CD4-positive, alpha-beta T cell treated with Interleukin-17A for 1 hour (primary cell): ENCODE data around the gene TDO2.
"Not testable (repeated sequence)": the region's sequence is repeated elsewhere in the genome, so short reads cannot be mapped to it uniquely, and the experiment has no call there.

Source experiments
- DNase-seq: peaks from one replicate; pipeline ENCODE4 v3.0.0-alpha.2; 2020

Gene TDO2

GRCh38 chr4:155903453-155903852 is at the start of gene TDO2:
Gene TDO2 (plus strand): TSS chr4:155903696. CDS start chr4:155903759, 63 bp downstream.
- DNase-seq, result no peak

- no peak for DNase-seq
Observed at GRCh38 chr4:155854582-155855226, 48.8 kb upstream of the TDO2 start.

GRCh38 chr4:155855897-155856296 is 47.6 kb upstream of the TDO2 start:
- no peak for DNase-seq

- DNase-seq, result no peak
Observed at GRCh38 chr4:155866177-155866576, 37.3 kb upstream of the TDO2 start, which contains the start of gene ASIC5. Gene ASIC5 (minus strand): TSS chr4:155866277. CDS start chr4:155866226, 51 bp downstream.

- DNase-seq, result no peak
Observed at GRCh38 chr4:155875878-155876277, 27.6 kb upstream of the TDO2 start.

GRCh38 chr4:155877971-155878370 is 25.5 kb upstream of the TDO2 start:
- DNase-seq, result no peak

- DNase-seq, result no peak
Observed at GRCh38 chr4:155878611-155879010, 24.9 kb upstream of the TDO2 start.

GRCh38 chr4:155879767-155880166 is 23.7 kb upstream of the TDO2 start:
- no peak for DNase-seq

- DNase-seq, result no peak
Observed at GRCh38 chr4:155881555-155881954, 21.9 kb upstream of the TDO2 start.

GRCh38 chr4:155883895-155884294 is 19.6 kb upstream of the TDO2 start:
- DNase-seq, result no peak

GRCh38 chr4:155885666-155886065 is 17.8 kb upstream of the TDO2 start:
- no peak for DNase-seq

- no peak for DNase-seq
Observed at GRCh38 chr4:155887045-155887444, 16.5 kb upstream of the TDO2 start.

- no peak for DNase-seq
Observed at GRCh38 chr4:155887847-155888570, 15.5 kb upstream of the TDO2 start.

- DNase-seq, result no peak
Observed at GRCh38 chr4:155889031-155889793, 14.3 kb upstream of the TDO2 start.

GRCh38 chr4:155889946-155890345 is 13.6 kb upstream of the TDO2 start:
- DNase-seq, result no peak

GRCh38 chr4:155891058-155891457 is 12.4 kb upstream of the TDO2 start:
- DNase-seq, result no peak

GRCh38 chr4:155898371-155898770 is 5.1 kb upstream of the TDO2 start:
- not testable (repeated sequence) for DNase-seq

- no peak for DNase-seq
Observed at GRCh38 chr4:155899891-155900290, 3.6 kb upstream of the TDO2 start.

GRCh38 chr4:155900381-155900780 is 3.1 kb upstream of the TDO2 start:
- no peak for DNase-seq

- DNase-seq, result no peak
Observed at GRCh38 chr4:155901013-155901412, 2.5 kb upstream of the TDO2 start.

GRCh38 chr4:155904331-155904730 is 835 bp downstream of the TDO2 start:
- no peak for DNase-seq

- DNase-seq, result no peak
Observed at GRCh38 chr4:155906554-155907247, 3.2 kb downstream of the TDO2 start.

GRCh38 chr4:155907556-155907955 is 4.1 kb downstream of the TDO2 start:
- DNase-seq, result no peak
